Stimulated activated memory B cell treated with anti-CD40 and anti-IgM and Interleukin-4, amounts not matched to agents 10 μg/mL and 1 μg/mL and 100 μg/mL, for 72 hours (primary cell): ENCODE data around the gene TMEM144.

ENCODE experiments used
- ATAC-seq: fragments of 150-1000 bp; cut with Tn5 transposase; 2 replicates; pipeline ENCODE4 v1.10.0; 2021
- H3K27ac Mint-ChIP-seq: one replicate; pipeline ENCODE4 v1.8.0; 2022; ENCODE audit warnings: mild to moderate bottlenecking, mixed read lengths
- H3K27me3 Mint-ChIP-seq: one replicate; pipeline ENCODE4 v1.8.0; 2022; ENCODE audit warnings: mixed read lengths
- H3K36me3 Mint-ChIP-seq: one replicate; pipeline ENCODE4 v1.8.0; 2022; ENCODE audit warnings: mixed read lengths
- H3K4me1 Mint-ChIP-seq: one replicate; pipeline ENCODE4 v1.8.0; 2022; ENCODE audit warnings: mixed read lengths
- H3K4me3 Mint-ChIP-seq: one replicate; pipeline ENCODE4 v1.8.0; 2022; ENCODE audit warnings: mild to moderate bottlenecking, moderate library complexity, mixed read lengths
- H3K9me3 Mint-ChIP-seq: one replicate; pipeline ENCODE4 v1.8.0; 2022; ENCODE audit warnings: mixed read lengths

Gene TMEM144

GRCh38 chr4:158291334-158292055 lies 81.2 kb downstream of the TMEM144 start:
- H3K27ac Mint-ChIP-seq: no peak overlapping the region
- H3K9me3 Mint-ChIP-seq: peaks cover 6% of the 10 kb centered on the region
- no peaks in the 10 kb centered on the region for H3K4me1 Mint-ChIP-seq
- ATAC-seq: no peak
- H3K36me3 Mint-ChIP-seq: no peaks in the 10 kb centered on the region
- no peak overlapping the region for H3K4me3 Mint-ChIP-seq
- no peaks in the 10 kb centered on the region for H3K27me3 Mint-ChIP-seq

DNA sequence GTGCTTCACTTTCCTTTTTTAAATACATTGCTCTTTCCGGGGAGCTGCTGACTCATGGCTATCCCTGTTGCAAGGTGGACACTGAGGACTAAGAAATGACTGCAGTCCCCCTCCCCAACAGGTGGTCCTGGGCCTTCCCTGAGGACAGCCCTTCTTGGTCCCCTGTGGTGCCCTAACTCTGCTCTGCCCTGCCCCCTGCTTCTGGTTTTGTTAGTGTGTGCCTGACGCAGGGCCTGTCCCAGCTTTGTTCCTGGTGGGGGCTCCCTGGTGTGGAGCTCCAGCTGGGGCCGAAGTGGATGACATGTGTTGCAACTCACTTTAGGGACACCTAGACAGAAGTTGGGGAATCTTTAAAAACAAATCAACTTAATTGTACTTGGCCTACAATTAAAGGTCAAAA lies 81.9 kb downstream of the TMEM144 start:
- H3K4me1 Mint-ChIP-seq: no peaks in the 10 kb centered on the region
- no peak overlapping the region for H3K27ac Mint-ChIP-seq
- no peaks in the 10 kb centered on the region for H3K36me3 Mint-ChIP-seq
- no peaks in the 10 kb centered on the region for H3K27me3 Mint-ChIP-seq
- H3K4me3 Mint-ChIP-seq: no peak overlapping the region
- ATAC-seq: no peak
- peaks cover 8% of the 10 kb centered on the region for H3K9me3 Mint-ChIP-seq

- no peaks in the 10 kb centered on the region for H3K36me3 Mint-ChIP-seq
- no peaks in the 10 kb centered on the region for H3K4me1 Mint-ChIP-seq
- H3K9me3 Mint-ChIP-seq: peaks cover 8% of the 10 kb centered on the region
- H3K27ac Mint-ChIP-seq: no peak overlapping the region
- H3K27me3 Mint-ChIP-seq: no peaks in the 10 kb centered on the region
- H3K4me3 Mint-ChIP-seq: no peak overlapping the region
- no peak for ATAC-seq
Observed at GRCh38 chr4:158295053-158295452, 84.8 kb downstream of the TMEM144 start.

DNA sequence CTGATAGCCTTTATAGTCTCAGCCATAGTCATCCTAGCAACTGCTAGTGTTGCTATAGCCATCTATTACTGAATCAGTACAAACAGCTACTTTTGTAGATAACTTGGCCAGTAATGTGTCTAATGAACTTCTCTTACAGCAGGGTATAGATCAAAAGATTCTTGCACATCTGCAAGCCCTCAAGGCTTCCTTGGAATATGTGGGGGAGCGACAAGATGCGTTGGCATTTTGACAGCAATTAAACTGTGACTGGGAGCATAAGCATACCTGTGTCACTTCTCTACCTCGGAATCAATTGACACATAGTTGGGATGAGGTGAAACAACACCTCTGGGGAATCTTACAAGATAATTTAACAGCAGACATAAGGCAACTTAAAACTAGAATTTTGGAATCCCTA lies 87.6 kb downstream of the TMEM144 start:
- Mint-ChIP-seq H3K27ac (no peak overlapping the region), H3K4me1 (no peaks in the 10 kb centered on the region), H3K36me3 (no peaks in the 10 kb centered on the region), H3K9me3 (peaks cover 2% of the 10 kb centered on the region), H3K27me3 (no peaks in the 10 kb centered on the region), H3K4me3 (no peak overlapping the region)
- no peak for ATAC-seq

DNA sequence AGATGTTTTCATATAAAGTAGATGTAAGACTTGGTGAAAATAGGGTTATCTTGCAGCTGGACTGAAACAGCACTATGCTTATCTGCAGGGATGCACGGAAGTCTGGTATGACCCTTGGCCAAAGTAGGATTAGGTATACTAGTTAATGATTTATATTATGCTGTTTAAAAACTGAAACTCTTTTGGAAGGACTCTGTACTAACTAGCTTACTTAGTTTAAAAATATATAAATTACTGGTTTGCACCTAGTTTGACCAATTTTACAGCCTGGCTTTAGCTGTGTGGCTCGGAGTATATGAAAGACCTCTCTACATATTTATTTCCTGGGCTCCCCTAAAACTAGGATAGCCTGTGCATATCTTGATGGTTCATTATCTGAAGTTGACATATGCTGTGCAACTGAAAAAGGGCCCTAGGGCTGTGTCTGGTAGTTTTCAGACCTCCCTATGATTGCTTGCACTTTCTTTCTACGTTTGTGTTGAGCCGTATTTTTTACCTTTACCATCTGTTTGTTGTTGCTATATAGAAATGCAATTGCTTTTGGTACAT lies 89.2 kb downstream of the TMEM144 start:
- H3K9me3 Mint-ChIP-seq: peaks cover 2% of the 10 kb centered on the region
- no peak overlapping the region for H3K4me3 Mint-ChIP-seq
- no peaks in the 10 kb centered on the region for H3K27me3 Mint-ChIP-seq
- H3K4me1 Mint-ChIP-seq: no peaks in the 10 kb centered on the region
- no peaks in the 10 kb centered on the region for H3K36me3 Mint-ChIP-seq
- no peak for ATAC-seq
- H3K27ac Mint-ChIP-seq: no peak overlapping the region

- no peak overlapping the region for H3K27ac Mint-ChIP-seq
- H3K27me3 Mint-ChIP-seq: no peaks in the 10 kb centered on the region
- H3K36me3 Mint-ChIP-seq: no peaks in the 10 kb centered on the region
- no peaks in the 10 kb centered on the region for H3K4me1 Mint-ChIP-seq
- ATAC-seq: no peak
- no peak overlapping the region for H3K4me3 Mint-ChIP-seq
- H3K9me3 Mint-ChIP-seq: peaks cover 2% of the 10 kb centered on the region
Observed at GRCh38 chr4:158300012-158300411, 89.7 kb downstream of the TMEM144 start.

GRCh38 chr4:158302076-158302866 lies 92.0 kb downstream of the TMEM144 start:
- no peaks in the 10 kb centered on the region for H3K36me3 Mint-ChIP-seq
- no peak for ATAC-seq

GRCh38 chr4:158304694-158305093 lies 94.4 kb downstream of the TMEM144 start:
- Mint-ChIP-seq H3K4me3 (no peak overlapping the region), H3K9me3 (peaks cover 13% of the 10 kb centered on the region), H3K4me1 (no peaks in the 10 kb centered on the region), H3K27ac (no peak overlapping the region), H3K36me3 (no peaks in the 10 kb centered on the region), H3K27me3 (no peaks in the 10 kb centered on the region)
- no peak for ATAC-seq

More at GRCh38 chr4:158302076-158302866, 92.0 kb downstream of the TMEM144 start:
- H3K27ac Mint-ChIP-seq: no peak overlapping the region
- no peak overlapping the region for H3K4me3 Mint-ChIP-seq
- H3K27me3 Mint-ChIP-seq: no peaks in the 10 kb centered on the region
- peaks cover 6% of the 10 kb centered on the region for H3K9me3 Mint-ChIP-seq
- no peaks in the 10 kb centered on the region for H3K4me1 Mint-ChIP-seq
